HEK293T (cell line): ENCODE results near the gene SERPINI1.

Source experiments
- CTCF ChIA-PET: fragments of 350-600 bp; formaldehyde crosslinking; extraction: SDS; loops from one replicate; lab custom pipeline; 2021; ENCODE audit warnings: antibody characterized with exemption, inconsistent platforms; lab: Yijun Ruan, JAX
- POLR2A ChIA-PET: fragments of 350-600 bp; formaldehyde crosslinking; extraction: SDS; loops from one replicate; lab custom pipeline; 2020; ENCODE audit warnings: antibody characterized with exemption, inconsistent platforms; lab: Yijun Ruan, JAX
- DNase-seq: peaks from one replicate; pipeline ENCODE4 v3.0.0; 2012; ENCODE audit warnings: mixed read lengths; ENCODE audit errors: extremely low spot score
- ARNT ChIP-seq: fragments of 450-650 bp; IDR thresholded peaks from 2 replicates; pipeline ENCODE4 v1.6.1; 2017; ENCODE audit warnings: mild to moderate bottlenecking
- BHLHE40 ChIP-seq: fragments of 450-650 bp; IDR thresholded peaks from 2 replicates; pipeline ENCODE4 v1.6.1; 2016; ENCODE audit warnings: mild to moderate bottlenecking, moderate library complexity, borderline replicate concordance
- CTBP1 ChIP-seq: fragments of 450-650 bp; IDR thresholded peaks from 2 replicates; pipeline ENCODE4 v1.6.1; 2016; ENCODE audit warnings: borderline replicate concordance
- ELF4 ChIP-seq: fragments of 450-650 bp; IDR thresholded peaks from 2 replicates; pipeline ENCODE4 v1.6.1; 2017; ENCODE audit warnings: antibody characterized with exemption
- FOXA1 ChIP-seq: fragments of 450-650 bp; IDR thresholded peaks from 2 replicates; pipeline ENCODE4 v1.6.1; 2016; ENCODE audit warnings: mild to moderate bottlenecking
- FOXK2 ChIP-seq: fragments of 450-650 bp; IDR thresholded peaks from 2 replicates; pipeline ENCODE4 v1.6.1; 2016; ENCODE audit warnings: mild to moderate bottlenecking
- FOXM1 ChIP-seq: fragments of 450-650 bp; IDR thresholded peaks from 2 replicates; pipeline ENCODE4 v1.6.1; 2017; ENCODE audit warnings: mild to moderate bottlenecking, borderline replicate concordance
- HDGF ChIP-seq: fragments of 450-650 bp; IDR thresholded peaks from 2 replicates; pipeline ENCODE4 v1.6.1; 2017; ENCODE audit warnings: antibody characterized with exemption, borderline replicate concordance
- L3MBTL2 ChIP-seq: fragments of 450-650 bp; conservative IDR thresholded peaks from 2 replicates; pipeline ENCODE4 v1.6.1; 2016; ENCODE audit warnings: mild to moderate bottlenecking
- LEF1 ChIP-seq: fragments of 450-650 bp; IDR thresholded peaks from 2 replicates; pipeline ENCODE4 v1.6.1; 2017; ENCODE audit warnings: mild to moderate bottlenecking, borderline replicate concordance
- NFRKB ChIP-seq: fragments of 450-650 bp; IDR thresholded peaks from 2 replicates; pipeline ENCODE4 v1.6.1; 2016; ENCODE audit warnings: mild to moderate bottlenecking, moderate library complexity
- PKNOX1 ChIP-seq: fragments of 450-650 bp; IDR thresholded peaks from 2 replicates; pipeline ENCODE4 v1.6.1; 2016
- SP1 ChIP-seq: fragments of 450-650 bp; IDR thresholded peaks from 2 replicates; pipeline ENCODE4 v1.6.1; 2017
- SUZ12 ChIP-seq: fragments of 450-650 bp; IDR thresholded peaks from 2 replicates; pipeline ENCODE4 v1.6.1; 2016; ENCODE audit warnings: mild to moderate bottlenecking
- TARDBP ChIP-seq: fragments of 450-650 bp; IDR thresholded peaks from 2 replicates; pipeline ENCODE4 v1.6.1; 2016
- ZNF384 ChIP-seq: fragments of 450-650 bp; IDR thresholded peaks from 2 replicates; pipeline ENCODE4 v1.6.1; 2016

Gene SERPINI1

DNA sequence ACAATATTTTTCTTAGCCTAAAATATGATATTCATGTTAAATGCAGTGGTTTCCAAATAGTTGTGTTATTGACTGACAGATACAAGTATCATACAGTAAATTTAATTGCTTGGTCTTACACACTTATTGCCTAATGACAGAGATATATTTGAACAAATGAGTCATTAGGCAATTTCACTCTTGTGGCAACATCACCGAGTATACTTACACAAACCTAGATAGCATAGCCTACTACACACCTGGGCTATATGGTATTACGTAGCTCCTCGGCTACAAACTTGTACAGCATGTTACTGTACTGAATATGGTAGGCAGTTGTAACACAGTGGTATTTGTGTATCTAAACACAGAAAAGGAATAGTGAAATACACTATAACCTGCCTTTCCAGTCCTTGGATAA lies 50.3 kb downstream of the SERPINI1 start:
- CTCF ChIA-PET = no interaction called here
- DNase-seq = no peak
- TF ChIP-seq HDGF = no peak
- TF ChIP-seq ZNF384 = no peak
- TF ChIP-seq TARDBP = no peak
- no peak for TF ChIP-seq ELF4
- no peak for TF ChIP-seq SUZ12
- TF ChIP-seq LEF1 = no peak
- no peak for TF ChIP-seq FOXM1
- no peak for TF ChIP-seq ARNT
- TF ChIP-seq PKNOX1 = no peak
- no peak for TF ChIP-seq BHLHE40
- no peak for TF ChIP-seq FOXK2
- TF ChIP-seq L3MBTL2 = no peak
- TF ChIP-seq NFRKB = no peak
- POLR2A ChIA-PET = no interaction called here

- TF ChIP-seq NFRKB (no peak), FOXA1 (no peak), ELF4 (no peak), SUZ12 (no peak), ZNF384 (no peak), FOXM1 (no peak), ARNT (no peak), BHLHE40 (no peak), L3MBTL2 (no peak), CTBP1 (no peak), PKNOX1 (no peak), HDGF (no peak), TARDBP (no peak), SP1 (no peak), LEF1 (no peak), FOXK2 (no peak)
- peak; percentile 7 for DNase-seq
- ChIA-PET POLR2A (no interaction called here), CTCF (no interaction called here)
Observed at GRCh38 chr3:167787440-167787839, 51.9 kb downstream of the SERPINI1 start.

DNA sequence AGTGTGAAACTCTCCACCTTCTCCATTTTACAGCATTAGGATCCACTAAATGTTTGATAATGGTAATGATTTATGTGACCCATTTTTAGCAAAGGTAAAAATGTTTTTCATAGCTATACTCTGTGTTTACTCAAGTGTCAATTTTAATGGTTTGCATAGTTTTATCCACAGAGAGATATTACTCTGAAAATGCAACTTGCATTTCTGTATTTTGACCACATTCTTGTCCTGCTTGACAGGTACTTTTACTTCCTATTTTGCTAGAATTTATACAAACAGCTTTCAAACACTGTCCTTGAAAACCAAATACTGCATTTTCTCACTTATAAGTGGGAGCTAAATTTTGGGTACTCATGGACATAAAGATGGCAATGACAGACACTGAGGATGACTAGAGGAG lies 62.9 kb downstream of the SERPINI1 start:
- DNase-seq = no peak
- CTCF ChIA-PET = no interaction called here
- POLR2A ChIA-PET = no interaction called here
- no peak for TF ChIP-seq FOXM1
- TF ChIP-seq HDGF = no peak
- TF ChIP-seq FOXA1 = no peak

- POLR2A ChIA-PET = no interaction called here
- no peak for DNase-seq
- CTCF ChIA-PET = no interaction called here
- no peak for TF ChIP-seq PKNOX1
- TF ChIP-seq SP1 = no peak
- no peak for TF ChIP-seq ARNT
- TF ChIP-seq L3MBTL2 = no peak
- no peak for TF ChIP-seq SUZ12
- no peak for TF ChIP-seq CTBP1
- no peak for TF ChIP-seq NFRKB
- TF ChIP-seq FOXK2 = no peak
- no peak for TF ChIP-seq HDGF
- no peak for TF ChIP-seq LEF1
- TF ChIP-seq FOXA1 = no peak
- no peak for TF ChIP-seq TARDBP
- no peak for TF ChIP-seq BHLHE40
Observed at GRCh38 chr3:167808910-167809309, 73.4 kb downstream of the SERPINI1 start.

DNA sequence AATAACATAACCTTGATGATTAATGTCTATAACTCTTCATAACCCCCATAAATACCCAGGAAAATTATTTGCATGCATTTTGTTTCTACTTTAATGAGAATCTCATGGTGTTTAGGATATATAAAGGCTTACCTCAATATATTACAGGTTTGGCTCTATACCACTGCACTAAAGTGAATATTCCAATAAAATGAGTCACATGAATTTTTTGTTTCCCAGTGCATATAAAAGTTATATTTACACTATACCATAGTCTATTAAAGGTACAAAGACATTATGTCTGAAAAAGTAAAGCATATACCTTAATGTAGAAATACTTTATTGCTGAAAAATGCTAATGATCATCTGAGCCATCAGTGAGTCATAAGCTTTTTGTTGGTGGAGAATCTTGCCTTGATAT lies 74.7 kb downstream of the SERPINI1 start:
- no peak for DNase-seq
- POLR2A ChIA-PET = no interaction called here
- TF ChIP-seq TARDBP (no peak), HDGF (no peak), SUZ12 (no peak), L3MBTL2 (no peak), PKNOX1 (no peak), ARNT (no peak), ELF4 (no peak), FOXA1 (no peak), NFRKB (no peak), FOXM1 (no peak)
- CTCF ChIA-PET = no interaction called here

- ChIA-PET CTCF (no interaction called here), POLR2A (no interaction called here)
- no peak for TF ChIP-seq HDGF
- TF ChIP-seq PKNOX1 = no peak
- TF ChIP-seq FOXK2 = no peak
- TF ChIP-seq NFRKB = no peak
- no peak for TF ChIP-seq SP1
- TF ChIP-seq ARNT = no peak
- no peak for TF ChIP-seq CTBP1
- TF ChIP-seq ZNF384 = no peak
- TF ChIP-seq TARDBP = no peak
- TF ChIP-seq BHLHE40 = no peak
- TF ChIP-seq FOXM1 = no peak
- no peak for TF ChIP-seq LEF1
- no peak for TF ChIP-seq L3MBTL2
- no peak for DNase-seq
Observed at GRCh38 chr3:167811031-167811430, 75.5 kb downstream of the SERPINI1 start.
